H54 (cell line): Measurements from ENCODE around the gene ZNF343.

Source experiments
- DNase-seq: peaks from one replicate; pipeline ENCODE4 v3.0.0; 2011; ENCODE audit warnings: low spot score, mixed read lengths; ENCODE audit not compliant: insufficient read length
- FAIRE-seq: peaks from 3 replicates; lab custom pipeline; 2011; peaks lifted over from hg19 to GRCh38; lab: Jason Lieb, UNC
- POLR2A ChIP-seq: IDR thresholded peaks from 2 replicates; pipeline ENCODE4 v1.6.1; 2011; ENCODE audit warnings: low read depth, mild to moderate bottlenecking, low read length

The ZNF343 gene

DNA sequence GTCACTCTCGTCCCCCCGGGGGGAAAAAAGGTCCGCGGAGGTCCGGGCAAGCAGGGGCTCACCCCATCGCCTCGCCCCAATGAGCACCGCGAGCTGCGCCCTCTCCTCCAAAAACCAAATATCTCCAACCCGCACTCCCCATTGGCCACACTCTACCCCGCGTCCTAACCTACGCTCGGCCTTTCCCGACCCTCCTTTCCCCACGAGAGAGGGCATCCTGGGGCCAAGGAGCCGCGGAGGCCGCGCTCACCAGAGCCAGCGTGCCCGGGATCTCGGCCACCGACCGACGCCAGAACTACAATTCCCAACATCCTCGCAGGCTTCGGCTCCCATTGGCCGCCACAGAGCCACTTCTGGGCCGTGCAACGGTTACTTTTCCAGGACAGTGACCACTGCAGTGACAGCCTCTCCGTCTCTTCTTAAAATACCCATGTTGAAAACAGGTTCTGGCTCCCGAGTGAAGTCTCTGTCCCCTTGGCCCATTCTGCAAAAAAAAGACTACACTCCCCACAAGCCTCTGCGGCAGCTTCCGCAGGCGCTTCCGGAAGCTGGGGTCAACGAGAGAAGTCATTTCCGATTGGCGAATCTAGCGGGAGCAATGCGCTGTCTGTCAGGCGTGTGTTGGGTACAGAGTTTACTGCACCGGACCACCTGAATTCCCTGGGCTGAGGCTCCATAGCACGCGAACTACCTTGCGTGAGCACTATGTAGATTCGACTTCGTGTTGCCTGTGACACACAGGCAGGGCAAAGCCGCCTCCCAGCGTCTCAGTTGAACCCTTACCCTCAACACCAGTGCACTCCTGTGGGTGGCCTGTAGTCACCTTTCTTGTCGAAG is at the start of gene ZNF343:
ZNF343 (minus strand) TSS at position 285 of the 837 bp plus-strand sequence. CDS start 15,020 bp downstream, outside the sequence.
- TF ChIP-seq POLR2A: peak; percentile 63
- FAIRE-seq (no peak), DNase-seq (peak; percentile 76)

DNA sequence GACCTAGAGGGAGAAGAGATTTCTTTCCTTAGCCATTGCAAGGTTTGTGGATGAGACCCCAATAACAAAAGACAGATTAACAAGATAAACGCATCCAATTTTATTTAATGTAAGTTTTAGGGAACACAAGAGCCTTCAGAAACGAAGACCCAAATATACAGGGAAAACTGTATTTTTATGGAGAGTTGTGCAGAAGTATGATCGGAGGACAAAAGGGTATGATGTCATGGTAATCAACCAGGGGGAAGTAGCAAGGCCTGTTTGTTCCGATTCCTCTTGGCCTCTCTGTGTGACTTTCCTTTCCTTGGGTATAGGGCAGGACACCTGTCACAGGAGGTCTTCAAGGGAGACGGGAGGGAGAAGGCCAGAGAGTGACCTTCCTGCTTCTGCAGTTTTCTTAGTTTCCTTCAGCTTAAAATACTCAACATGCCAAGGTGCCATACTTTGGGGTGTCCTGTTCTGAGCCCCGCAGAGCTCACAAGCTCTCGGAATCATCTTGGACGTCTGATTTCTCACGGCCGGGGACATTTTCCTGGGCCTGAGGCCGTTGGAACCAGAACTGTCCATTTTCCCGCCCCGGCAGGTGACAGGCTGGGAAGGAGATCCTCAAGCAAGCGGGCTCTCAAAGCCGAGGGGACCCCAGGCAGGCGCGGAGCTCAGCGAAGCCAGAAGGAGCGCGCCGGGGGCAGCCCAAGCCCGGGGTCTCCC is 49.3 kb upstream of the ZNF343 start:
- no peak for FAIRE-seq
- no peak for DNase-seq
- TF ChIP-seq POLR2A: no peak

DNA sequence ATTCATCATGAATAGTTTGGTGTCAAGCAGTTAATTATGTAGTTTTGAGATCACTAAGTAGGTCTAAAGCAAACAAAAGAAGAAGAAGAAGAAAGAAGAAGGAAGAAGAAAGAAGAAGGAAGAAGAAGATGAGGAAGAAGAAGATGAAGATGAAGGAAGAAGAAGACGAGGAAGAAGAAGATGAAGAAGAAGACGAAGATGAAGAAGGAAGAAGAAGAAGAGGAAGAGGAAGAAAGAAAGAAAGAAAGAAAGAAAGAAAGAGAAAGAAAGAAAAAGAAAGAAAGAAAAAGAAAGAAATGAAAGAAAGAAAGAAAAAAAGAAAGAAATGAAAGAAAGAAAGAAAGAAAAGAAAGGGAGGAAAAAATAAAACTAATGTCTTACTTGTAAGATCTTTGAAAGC is 36.9 kb upstream of the ZNF343 start:
- DNase-seq (no peak), FAIRE-seq (no peak)
- no peak for TF ChIP-seq POLR2A

DNA sequence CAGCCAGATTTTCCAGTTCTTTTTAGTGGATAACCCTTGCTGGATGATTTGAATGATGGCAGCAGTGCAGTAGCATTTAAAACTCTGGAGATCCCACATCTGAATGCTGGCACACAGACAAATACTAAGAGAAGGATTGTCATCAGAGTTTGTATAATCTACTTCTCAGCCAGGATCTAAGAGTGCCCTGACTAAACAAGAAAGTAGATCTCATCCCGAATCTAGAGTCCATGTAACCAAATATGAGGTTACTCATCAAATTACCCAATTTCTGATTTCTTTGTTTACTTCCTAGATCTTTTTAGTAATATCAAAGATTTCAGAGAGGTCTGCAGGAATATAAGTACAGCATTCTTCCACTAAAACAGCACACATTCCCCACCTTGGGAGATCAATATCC is 35.5 kb upstream of the ZNF343 start:
- TF ChIP-seq POLR2A: no peak
- FAIRE-seq (no peak), DNase-seq (no peak)

DNA sequence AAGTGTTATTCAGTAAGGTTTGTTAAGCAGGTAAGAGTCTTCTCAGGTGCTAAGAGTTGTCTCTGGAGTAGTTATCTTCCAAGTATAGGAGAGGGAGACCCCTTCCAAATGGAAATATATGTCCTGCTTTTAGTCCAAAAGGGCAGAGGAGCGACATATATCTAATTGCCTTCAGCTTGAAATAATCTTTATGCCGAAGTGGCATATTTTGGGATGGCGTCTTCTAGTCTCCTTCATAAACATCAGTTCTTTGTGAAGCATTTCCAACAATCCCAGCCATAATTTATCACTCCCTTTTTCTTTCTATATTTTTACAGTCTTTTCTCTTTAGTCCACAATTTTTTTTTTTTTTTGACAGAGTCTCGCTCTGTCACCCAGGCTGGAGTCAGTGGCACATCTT is 33.6 kb upstream of the ZNF343 start:
- no peak for FAIRE-seq

DNA sequence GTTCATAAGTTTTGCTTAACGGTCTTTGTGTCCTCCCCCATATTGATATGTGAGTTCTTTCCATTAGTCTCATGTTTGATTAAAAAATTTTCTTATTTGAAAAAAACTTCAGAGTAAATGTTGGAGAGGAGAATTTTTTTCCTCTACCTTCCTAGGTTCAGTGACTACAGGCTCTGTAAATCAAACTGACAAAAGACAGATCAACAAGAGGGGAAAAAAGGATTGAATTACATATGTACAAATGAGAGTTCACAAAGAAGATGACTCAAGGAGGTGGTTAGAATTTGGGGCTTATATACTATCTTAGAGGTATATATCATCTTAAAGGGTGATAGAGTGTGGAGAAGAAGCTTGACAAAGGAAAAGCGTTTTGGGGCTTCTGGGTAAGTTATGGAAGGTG is 33.2 kb upstream of the ZNF343 start:
- no peak for FAIRE-seq
- DNase-seq: no peak
- TF ChIP-seq POLR2A: no peak

More for the DNA sequence above, 33.6 kb upstream of the ZNF343 start:
- TF ChIP-seq POLR2A: no peak
- DNase-seq: no peak

DNA sequence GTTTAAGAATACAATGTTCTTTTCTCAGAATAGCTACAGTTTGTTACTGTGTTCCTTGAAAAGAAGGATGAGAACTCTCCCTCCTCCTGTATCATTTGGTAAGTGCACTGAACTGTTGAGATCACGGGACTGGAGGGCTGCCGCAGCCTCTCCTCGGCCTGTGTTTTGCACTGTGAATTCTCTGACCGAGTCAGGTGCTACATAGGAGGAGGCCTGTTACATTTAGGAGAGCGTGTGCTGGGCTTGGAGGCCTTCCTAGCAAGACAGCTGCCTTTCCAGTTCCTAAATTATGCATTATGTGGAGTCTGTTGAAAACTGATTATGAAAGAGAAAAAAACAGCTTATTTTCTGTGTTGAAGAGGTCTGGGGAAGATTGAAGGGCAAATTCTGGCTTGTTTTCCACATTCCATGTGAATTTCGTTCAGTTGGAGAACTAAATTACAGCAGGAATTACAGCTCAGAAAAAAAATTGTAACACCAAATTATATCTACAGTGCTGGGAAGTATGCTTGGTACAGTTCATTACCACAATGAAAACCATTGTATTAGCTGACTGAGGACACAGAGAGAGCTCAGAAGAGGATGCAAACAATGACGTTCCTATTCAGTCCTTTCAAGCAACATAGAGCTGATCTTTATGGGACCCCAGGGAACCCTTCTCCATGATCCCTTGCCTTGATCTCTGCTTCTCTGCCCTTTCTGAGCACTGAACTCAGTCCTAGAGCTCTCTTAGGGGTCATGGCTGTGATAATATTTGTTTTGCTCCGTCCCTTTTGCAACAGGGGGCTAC is 30.4 kb upstream of the ZNF343 start:
- no peak for TF ChIP-seq POLR2A
- DNase-seq: no peak
- no peak for FAIRE-seq

DNA sequence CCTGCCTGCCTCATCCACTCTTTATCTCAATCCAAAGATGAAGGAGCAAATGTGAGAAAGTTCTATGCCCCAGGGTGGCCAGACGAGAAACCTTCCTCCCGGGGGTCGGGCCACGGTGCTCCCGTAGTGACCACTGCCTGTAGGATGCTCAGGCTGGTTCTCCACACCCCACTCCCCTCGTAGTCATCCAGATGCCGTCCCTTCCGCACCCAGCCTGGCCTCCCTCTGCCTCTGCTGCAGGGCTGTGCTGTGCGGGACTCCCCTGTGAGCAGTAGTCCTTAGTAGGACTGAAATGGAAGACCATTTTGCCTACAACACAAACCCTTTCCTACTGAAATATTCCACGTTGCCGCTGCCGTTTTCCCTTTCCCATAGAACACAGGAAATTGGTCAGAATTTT is 29.6 kb upstream of the ZNF343 start:
- no peak for TF ChIP-seq POLR2A
- FAIRE-seq (no peak), DNase-seq (no peak)

DNA sequence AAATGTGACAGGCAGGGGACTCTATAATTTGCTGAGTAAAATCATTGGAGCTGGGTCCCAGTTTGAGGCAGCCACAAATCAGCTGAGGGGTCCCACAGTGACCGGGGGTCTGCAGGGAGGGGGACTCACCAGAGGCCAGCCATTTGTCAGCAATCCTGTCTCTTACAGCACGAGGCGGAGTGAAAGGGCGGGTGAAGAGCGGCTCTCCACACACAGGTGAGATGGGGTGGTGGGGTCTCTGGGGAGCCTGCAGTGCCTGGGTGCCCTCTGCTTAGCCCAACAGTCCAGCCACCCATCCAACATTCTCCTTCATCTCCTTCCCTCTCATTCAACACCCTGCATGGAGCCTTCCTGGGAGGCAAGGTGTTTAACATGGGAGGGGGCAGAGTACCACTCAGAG is 28.4 kb upstream of the ZNF343 start:
- no peak for DNase-seq
- FAIRE-seq: no peak
- no peak for TF ChIP-seq POLR2A

DNA sequence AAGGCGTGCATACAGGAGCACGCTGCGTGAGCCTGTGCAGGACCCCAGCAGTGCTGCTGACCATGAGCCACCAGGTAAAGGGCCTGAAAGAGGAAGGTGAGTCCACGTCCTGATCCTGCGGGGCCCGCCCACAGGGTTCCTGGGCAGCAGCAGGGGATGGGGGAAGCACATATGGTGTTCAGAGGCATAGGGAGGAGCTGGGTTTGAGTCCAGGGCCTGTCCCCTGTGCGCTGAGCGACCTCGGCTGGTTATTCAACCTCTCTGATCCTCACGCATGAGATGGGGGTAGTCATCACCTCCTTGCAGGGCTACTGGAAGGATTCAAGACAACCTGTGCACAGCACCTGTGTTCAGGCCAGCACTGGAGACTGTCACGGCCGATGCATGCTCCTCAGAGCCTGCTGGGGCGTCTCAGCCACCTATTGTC is 27.9 kb upstream of the ZNF343 start, which contains the start of gene TMC2:
TMC2 (plus strand) TSS at position 14 of the 427 bp plus-strand sequence; CDS start at position 63, 49 bp downstream.
- TF ChIP-seq POLR2A: no peak
- DNase-seq (no peak), FAIRE-seq (no peak)

DNA sequence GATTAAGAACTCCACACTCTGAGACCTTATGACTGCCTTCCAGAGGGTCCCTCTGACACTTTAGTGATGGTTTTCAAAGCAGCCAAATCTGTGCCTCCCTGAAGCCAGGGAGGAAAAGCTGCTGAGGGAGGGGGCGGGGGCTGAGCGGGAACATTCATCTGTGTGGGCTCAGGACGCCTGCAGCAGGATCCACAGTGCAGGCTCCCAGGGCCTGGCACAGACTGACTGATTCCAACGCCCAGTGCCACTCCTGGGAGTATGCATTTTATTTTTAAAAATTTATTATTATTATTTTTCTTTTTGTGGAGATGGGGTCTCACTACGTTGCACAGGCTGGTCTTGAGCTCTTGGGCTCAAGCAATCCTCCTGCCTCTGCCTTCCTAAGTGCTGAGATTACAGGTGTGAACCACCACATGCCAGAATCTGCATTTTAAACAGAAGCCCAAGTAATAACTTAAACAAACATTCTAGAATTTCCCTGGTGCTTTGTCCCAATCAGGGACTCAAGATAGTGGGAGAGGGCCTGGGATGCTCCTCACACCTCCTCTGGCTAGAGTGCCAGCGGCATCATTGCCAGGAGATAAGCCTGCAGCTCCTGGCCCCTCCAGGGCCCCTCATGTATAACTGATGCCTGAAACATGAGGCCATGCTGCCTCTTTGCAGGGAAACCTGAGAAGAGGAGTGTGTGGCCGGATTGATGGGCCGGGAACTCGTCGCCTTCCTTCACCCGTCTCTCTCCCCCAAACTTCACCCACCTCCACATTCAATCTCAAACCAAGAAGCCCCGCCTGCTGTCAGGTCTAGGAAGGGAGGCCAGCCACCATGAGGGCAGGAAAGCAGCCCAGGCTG is 27.2 kb upstream of the ZNF343 start:
- no peak for DNase-seq
- no peak for FAIRE-seq
- TF ChIP-seq POLR2A: no peak

DNA sequence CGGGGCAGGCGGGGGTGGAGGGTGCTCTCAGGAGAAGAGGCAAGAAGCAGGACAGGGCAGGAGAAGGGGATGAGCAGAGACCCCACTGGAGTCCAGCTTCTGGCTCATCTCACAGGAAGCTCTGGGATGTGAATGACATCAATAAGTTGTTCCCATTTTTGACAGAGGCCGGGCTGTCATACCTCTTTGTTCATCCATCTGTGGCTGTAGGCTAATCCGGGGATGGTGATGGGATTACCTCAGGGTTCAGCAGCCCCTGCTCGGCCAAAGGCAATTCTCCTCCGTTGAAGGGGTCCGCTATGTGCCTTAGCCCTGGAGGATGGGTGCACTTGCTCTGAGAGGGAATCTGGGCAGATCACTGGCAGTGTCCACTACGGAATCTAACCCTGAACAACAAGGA is 24.4 kb upstream of the ZNF343 start:
- no peak for FAIRE-seq
- no peak for TF ChIP-seq POLR2A

More for the DNA sequence above, 24.4 kb upstream of the ZNF343 start:
- no peak for DNase-seq
